Stimulated activated CD8-positive, alpha-beta memory T cell treated with anti-CD3 and anti-CD28 coated beads, Interleukin-4, amount 100 ng/mL, for 24 hours (primary cell): ENCODE results near the gene MPHOSPH9.
A peak's percentile ranks its signal among the peaks of the same experiment; 100 is the strongest.
"Not testable (repeated sequence)": the region's sequence is repeated elsewhere in the genome, so short reads cannot be mapped to it uniquely, and the experiment has no call there.

Source experiments
- DNase-seq: peaks from one replicate; pipeline ENCODE4 v3.0.0-alpha.2; 2020; ENCODE audit warnings: low read depth

MPHOSPH9 gene

GRCh38 chr12:123254853-123255446 is 22.0 kb upstream of the MPHOSPH9 start:
- DNase-seq = no peak

DNA sequence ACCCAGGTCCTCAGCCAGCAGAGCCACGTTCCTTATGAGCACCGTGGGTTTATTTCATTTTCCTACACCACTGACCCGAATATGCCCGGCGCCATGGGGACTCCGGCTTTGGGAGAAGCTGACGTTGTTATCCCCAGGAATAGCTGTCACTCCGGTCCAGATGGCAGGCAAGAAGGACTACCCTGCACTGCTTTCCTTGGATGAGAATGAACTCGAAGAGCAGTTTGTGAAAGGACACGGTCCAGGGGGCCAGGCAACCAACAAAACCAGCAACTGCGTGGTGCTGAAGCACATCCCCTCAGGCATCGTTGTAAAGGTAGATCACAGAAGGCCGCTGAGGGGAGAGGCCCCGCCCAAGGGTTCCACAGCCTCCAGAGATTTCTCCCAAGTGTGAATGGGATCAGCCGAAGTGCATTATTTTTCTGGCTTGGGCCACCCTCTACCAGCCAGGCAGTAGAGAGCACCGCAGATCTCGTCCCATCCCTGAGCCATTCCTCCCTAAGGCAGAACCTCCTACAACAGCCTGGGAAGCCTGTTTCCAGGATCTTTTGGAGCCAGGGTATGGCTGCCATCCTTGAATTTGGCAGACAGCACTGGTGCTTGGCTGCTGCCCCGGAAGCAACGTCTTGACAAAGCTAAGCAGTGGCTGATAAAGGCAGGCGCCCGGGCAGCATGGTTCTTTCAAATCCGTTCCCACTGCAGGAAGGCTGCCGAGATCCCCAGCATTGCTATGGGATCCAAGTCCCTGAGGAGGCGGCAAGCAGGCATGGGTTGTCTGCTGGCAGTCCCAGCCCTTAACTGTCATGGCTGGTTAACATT is 20.9 kb upstream of the MPHOSPH9 start:
- DNase-seq = no peak

GRCh38 chr12:123252365-123252764 is 19.4 kb upstream of the MPHOSPH9 start:
- not testable (repeated sequence) for DNase-seq

GRCh38 chr12:123251403-123252076 is 18.6 kb upstream of the MPHOSPH9 start:
- no peak for DNase-seq

DNA sequence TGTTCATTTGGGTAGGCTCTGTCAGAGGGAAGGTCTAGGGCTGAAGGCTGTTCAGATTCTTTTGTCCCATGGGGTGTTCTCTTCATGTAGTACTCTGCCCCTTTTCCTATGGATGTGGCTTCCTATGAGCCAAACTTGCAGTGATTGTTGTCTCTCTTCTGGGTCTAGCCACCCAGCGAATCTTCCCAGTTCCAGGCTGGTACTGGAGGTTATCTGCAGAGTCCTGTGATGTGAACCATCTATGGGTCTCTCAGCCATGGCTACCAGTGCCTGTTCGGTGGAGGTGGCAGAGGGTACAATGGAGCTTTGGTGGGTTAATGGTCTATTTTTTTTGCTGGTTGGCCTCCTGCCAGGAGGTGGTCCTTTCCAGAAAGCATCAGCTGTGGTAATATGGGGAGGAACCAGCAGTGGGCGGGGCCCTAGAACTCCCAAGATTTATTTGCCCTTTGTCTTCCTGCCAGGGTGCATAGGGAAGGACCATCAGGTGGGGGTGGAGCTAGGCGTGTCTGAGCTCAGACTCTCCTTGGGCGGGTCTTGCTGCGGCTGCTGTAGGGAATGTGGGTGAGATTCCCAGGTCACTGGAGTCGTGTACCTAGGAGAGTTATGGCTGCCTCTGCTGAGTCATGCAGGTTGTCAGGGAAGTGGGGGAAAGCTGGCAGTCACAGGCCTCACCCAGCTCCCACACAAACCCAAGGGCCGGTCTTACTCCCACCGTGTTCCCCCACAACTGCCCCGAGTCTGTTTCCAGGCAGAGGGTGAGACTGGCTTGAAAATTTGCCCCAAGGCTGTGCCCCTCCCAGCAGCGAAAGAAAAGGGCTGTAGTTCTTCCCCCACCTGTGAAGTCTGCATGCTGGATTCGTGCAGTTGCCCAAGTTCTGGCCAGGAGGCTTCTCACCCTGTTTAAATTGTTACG is 17.8 kb upstream of the MPHOSPH9 start:
- no peak for DNase-seq

DNA sequence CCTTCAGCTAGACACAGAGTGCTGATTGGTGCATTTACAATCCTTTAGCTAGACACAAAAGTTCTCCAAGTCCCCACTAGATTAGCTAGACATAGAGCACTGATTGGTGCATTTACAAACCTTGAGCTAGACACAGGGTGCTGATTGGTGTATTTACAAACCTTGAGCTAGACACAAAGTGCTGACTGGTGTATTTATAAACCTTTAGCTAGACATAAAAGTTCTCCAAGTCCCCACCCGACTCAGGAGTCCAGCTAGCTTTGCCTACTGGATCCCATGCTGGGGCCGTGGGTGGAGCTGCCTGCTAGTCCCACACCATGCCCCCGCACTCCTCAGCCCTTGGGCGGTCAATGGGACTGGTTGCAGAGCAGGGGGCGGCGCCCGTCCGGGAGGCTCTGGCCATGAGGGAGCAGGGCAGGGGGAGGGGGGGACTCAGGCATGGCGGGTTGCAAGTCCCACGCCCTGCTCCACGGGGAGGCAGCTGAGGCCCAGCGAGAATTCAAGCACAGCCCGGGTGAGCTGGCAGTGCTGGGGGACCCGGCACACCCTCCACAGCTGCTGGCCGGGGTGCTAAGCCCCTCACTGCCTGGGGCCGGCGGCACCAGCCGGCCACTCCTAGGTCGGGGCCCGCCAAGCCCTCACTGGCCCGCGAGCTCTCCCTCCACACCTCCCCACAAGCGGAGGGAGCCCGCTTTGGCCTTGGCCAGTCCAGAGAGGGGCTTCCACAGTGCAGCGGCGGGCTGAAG is 16.2 kb upstream of the MPHOSPH9 start:
- not testable (repeated sequence) for DNase-seq

DNA sequence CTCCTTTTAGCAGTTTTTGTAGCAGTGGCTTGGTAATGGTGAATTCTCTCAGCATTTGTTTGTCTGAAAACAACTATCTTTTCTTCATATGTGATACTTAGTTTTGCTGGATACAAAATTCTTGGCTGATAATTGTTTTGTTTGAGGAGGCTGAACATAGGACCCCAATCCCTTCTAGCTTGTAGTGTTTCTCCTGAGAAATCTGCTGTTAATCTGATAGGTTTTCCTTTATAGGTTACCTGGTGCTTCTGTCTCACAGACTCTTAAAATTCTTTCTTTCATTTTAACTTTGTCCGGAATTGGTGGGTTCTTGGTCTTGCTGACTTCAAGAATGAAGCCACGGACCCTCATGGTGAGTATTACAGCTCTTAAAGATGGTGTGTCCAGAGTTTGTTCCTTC is 15.2 kb upstream of the MPHOSPH9 start:
- not testable (repeated sequence) for DNase-seq

DNA sequence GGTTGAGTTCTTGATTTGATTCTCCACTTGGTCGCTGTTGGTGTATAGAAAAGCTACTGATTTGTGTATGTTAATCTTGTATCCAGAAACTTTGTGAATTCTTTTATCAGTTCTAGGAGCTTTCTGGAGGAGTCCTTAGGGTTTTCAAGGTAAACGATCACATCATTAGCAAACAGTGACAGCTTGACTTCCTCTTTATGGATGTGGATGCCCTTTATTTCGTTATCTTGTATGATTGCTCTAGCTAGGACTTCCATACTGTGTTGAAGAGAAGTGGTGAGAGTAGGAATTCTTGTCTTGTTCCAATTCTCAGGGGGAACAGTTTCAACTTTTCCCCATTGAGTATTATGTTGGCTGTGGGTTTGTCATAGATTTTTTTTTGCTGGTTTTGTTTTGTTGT is 12.7 kb upstream of the MPHOSPH9 start:
- DNase-seq = no peak

DNA sequence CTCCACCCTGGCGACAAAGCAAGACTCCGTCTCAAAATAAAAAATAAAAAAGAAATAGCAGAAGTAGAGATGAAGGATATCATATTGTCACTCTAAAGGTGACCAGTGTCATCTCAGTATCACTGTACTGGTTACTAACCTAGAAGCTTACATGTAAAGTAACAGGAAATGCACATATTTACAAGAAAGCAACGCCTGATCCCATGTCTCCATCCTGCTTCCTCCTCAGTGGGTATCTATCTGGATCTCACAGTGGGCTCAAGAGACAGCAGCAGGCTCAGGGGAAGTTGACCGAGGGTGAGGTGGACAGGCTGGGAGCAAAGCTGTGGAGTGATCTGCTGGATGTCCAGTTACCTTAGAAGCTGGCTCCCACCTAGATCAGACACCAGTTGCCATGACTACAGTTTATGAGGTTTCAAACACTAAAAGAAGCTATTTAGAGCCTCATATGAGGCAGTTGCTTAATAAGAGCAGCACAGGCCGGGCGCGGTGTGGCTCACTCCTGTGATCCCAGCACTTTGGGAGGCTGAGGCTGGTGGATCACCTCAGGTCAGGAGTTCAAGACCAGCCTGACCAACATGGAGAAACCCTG is 10.8 kb upstream of the MPHOSPH9 start:
- no peak for DNase-seq

DNA sequence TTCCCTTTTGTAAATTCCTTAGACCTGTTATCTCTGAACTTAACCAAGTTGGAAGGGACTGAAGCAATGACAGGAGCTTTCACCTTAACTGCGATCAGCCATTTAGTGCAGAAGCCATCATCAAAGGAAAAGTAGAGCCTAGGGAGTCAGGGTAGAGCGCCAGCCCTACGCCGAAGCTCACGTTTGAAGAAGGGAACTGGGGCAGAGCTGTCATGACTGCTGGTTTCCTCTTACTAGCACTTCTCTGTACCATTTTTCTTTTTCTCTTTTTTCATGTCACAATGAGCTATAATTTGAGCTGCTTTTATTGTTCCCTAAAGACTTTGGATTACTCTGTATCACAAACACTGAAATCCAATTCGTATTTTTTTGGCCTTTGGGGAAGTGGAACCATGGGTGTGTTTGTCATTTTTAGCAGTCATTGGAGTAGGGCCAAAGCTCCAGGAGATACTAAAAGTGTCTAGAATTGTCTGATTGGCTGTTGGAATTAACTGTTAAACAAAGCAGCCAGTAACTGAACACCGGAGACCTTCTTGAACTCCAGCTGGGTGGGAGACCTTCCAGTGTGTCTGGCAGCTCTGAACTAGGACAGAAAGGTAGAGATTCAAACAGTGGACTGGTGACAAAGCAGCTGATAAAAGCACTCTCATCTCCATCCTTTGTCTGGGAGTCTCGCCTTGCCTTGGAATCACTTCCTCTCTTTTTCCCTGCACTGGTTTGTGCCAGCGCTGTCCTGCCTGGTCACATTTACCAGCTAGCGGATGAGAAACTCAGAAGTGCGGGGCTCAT is 9.4 kb upstream of the MPHOSPH9 start:
- DNase-seq = no peak

GRCh38 chr12:123238961-123239360 is 6.0 kb upstream of the MPHOSPH9 start:
- DNase-seq = no peak

GRCh38 chr12:123238330-123238682 is 5.4 kb upstream of the MPHOSPH9 start:
- no peak for DNase-seq

DNA sequence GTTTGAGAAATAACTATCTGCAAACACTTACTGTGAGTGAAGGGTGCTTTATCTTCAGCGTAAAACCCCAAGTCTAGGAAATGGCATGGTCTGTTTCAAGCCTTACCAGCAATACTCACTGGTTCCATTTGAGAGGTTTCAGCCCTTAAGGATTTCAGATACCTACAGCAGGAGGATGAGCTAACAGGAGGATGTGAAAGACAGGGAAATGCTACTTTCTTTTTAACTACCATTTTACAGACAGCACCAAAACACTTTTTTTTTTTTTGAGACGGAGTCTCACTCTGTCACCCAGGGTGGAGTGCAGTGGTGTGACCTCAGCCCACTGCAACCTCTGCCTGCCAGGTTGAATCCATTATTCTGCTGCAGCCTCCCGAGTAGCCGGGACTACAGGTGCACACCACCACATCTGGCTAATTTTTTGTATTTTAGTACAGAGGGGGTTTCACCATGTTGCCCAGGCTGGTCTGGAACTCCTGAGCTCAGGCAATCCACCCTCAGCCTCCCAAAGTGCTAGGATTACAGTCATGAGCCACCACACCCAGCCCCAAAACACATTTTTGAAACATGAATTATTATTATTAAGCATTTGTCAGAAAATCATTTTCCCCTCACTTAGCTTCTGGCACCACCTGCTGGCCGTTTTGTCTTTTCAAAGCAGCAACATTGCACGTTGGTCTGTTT is 4.8 kb upstream of the MPHOSPH9 start:
- DNase-seq = peak; percentile 59

DNA sequence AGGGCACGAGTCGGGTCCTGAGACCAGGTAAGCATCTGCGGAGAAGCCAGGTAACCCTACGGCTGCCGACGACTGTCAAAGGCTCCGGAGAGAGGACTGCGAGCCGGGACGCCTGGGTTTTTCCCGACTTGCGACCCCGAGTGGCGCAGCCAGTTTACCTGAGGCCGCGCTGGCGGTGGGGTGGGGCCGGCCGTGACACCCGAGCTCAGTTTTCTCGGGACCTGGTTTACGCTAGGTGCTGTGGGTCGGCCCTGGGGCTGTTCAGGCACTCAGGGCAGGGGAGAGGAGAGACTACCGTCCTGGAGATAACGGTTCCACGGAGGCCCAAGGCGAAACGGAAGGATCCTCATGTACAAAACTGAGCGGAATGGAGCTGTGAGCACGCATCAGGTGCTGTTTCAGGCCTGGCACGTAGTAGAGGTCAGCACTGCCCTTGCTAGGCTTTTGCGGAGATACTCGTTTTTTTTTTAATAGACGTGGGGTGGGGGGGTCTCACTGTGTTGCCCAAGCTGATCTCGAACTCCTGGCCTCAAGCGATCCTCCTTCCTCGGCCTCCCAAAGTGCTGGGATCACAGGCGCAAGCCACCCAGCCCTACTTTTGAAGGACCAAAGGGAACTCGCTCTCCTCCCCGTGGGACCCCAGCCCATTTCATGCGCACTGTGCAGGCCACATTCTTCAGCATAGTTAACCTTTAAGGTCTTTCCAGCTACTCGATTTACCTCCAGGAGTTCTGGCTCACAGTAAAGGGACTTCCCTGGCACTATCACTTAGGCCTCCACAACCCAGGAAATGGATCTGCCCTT is 766 bp upstream of the MPHOSPH9 start:
- no peak for DNase-seq

DNA sequence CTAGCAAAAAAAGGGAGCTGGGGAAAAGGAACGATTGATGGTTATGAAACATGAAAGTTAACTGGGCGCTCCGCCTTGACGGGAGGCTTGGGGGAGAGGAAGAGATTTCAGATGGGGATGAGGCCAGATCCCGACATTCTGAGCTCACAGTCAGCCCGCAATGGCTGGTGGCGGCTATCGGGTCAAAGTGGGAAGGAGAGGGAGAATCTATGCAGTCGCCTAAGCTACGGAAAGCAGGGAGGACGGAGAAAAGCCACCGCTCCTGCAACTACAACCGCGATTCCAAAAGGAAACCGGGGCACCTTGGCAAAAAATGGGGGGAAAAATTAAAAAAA is 502 bp downstream of the MPHOSPH9 start:
- no peak for DNase-seq

- DNase-seq = no peak
Measured at GRCh38 chr12:123231931-123232330, 1.0 kb downstream of the MPHOSPH9 start.

GRCh38 chr12:123229051-123229450 is 3.9 kb downstream of the MPHOSPH9 start:
- no peak for DNase-seq

DNA sequence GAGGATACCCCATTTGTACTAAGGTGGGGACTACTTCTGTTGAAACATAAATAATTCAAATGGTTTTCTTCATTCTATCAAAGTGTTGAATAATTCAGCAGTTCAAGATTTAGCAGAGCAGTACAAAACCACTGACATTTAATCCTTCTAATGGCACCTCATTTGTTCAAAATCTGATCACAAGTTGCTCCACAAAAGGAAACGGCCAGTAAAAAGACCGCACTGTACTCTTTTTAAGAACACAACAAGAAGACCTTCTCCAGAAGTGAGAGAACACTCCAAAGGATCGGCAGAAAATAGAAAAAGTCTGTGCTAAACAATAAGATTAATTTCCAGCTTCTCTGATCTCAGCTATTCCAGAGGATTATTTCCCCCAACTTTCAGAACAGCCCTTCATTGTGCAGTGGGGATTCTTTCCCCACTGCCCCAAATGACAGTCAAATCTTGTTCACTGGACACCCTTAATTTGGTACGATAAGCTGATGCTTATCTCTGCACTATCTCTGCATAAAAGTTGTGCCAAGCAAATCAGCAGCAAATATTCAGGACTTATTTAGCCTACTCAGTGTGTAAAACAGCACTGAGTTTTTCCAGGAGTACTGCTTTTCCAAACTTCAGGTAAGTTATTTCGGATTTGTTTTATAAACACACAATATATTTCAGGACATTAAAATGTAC is 5.2 kb downstream of the MPHOSPH9 start:
- DNase-seq = no peak
